ENCODE results near the gene RAPGEF5. TPM values are rescaled to one million over a fixed set of nuclear protein-coding genes. Genes with fewer than 3 reads are reported as not detected.

Gene RAPGEF5
- total and polyA plus RNA-seq, 2 donors (not counting 3 experiments of a cell fraction or from before 2014, with no cell fraction given): 10.0 to 43.2 TPM

DNA sequence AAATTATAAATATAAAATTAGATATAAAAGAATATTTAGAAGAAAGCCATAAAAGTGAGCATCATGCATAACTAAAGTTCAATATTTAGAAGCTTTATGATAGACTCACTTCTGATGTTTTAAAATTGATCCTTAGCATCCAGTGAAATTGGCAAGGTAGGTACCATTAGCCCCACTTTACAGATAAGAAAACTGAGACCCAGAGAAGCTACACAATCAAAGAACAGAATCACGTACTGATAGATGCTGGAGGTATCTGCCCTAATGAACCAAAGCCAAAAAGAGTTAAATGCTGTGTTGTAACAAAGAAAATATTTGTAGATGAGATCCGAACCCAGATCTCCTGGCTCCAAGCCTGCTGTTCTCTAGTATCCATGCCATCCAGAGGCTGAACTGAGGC is 42.6 kb upstream of the RAPGEF5 start:
- TF ChIP-seq, protein P1, sequence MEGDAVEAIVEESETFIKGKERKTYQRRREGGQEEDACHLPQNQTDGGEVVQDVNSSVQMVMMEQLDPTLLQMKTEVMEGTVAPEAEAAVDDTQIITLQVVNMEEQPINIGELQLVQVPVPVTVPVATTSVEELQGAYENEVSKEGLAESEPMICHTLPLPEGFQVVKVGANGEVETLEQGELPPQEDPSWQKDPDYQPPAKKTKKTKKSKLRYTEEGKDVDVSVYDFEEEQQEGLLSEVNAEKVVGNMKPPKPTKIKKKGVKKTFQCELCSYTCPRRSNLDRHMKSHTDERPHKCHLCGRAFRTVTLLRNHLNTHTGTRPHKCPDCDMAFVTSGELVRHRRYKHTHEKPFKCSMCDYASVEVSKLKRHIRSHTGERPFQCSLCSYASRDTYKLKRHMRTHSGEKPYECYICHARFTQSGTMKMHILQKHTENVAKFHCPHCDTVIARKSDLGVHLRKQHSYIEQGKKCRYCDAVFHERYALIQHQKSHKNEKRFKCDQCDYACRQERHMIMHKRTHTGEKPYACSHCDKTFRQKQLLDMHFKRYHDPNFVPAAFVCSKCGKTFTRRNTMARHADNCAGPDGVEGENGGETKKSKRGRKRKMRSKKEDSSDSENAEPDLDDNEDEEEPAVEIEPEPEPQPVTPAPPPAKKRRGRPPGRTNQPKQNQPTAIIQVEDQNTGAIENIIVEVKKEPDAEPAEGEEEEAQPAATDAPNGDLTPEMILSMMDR (IDR thresholded peaks at IDR 0.05; ENCODE audit: extremely low read depth in 1 of 2, insufficient read depth in 1 of 2, low read depth in 1 of 2, low read length in 2 of 2): no peak
- TF ChIP-seq, protein P2, sequence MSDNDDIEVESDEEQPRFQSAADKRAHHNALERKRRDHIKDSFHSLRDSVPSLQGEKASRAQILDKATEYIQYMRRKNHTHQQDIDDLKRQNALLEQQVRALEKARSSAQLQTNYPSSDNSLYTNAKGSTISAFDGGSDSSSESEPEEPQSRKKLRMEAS (IDR thresholded peaks at IDR 0.05; ENCODE audit: insufficient read depth, insufficient read length): no peak
- TF ChIP-seq POLR2AphosphoS5 (IDR thresholded peaks at IDR 0.05; ENCODE audit: insufficient read depth, low read depth, low read length): no peak
- TF ChIP-seq GATA2 (IDR thresholded peaks at IDR 0.05; ENCODE audit: insufficient read depth, insufficient read length, low read depth, low read length): no peak
- TF ChIP-seq EZH2 (IDR thresholded peaks at IDR 0.05; ENCODE audit: borderline replicate concordance, low read depth, low read length, severe bottlenecking): no peak
- Histone ChIP-seq H3K4me1 (ENCODE audit: control insufficient read depth, extremely low read depth, insufficient read depth, low read length) (peaks cover 5% of the 10 kb centered on the region), H3K4me3 (replicated peaks in 1 of 3; ENCODE audit: insufficient read depth in 1 of 3, low read depth in 1 of 3, low read length in 3 of 3) (no peak overlapping the region), H3K27ac (ENCODE audit: insufficient read depth, low read depth, low read length) (no peak overlapping the region), H3K9ac (replicated peaks; ENCODE audit: extremely low read depth, insufficient read depth, low read length) (no peak overlapping the region), H4K20me1 (replicated peaks; ENCODE audit: control insufficient read depth, extremely low read depth, insufficient read depth, low read length) (no peaks in the 10 kb centered on the region), H3K9me3 (replicated peaks; ENCODE audit: control insufficient read depth, insufficient read depth, low read length) (no peaks in the 10 kb centered on the region), H3K79me2 (ENCODE audit: control insufficient read depth, insufficient read depth, low read length) (no peaks in the 10 kb centered on the region), H3K9me1 (replicated peaks; ENCODE audit: control insufficient read depth, extremely low read depth, insufficient read depth, low read length) (no peaks in the 10 kb centered on the region), H3K4me2 (ENCODE audit: insufficient read depth, low read length) (no peak overlapping the region), H3K36me3 (ENCODE audit: control insufficient read depth in 2 of 2, extremely low read depth in 1 of 2, insufficient read depth in 2 of 2, low read length in 2 of 2) (no peaks in the 10 kb centered on the region), H2AFZ (ENCODE audit: low read depth, low read length) (no peak overlapping the region), H3K27me3 (ENCODE audit: control insufficient read depth in 2 of 2, insufficient read depth in 2 of 2, low read length in 2 of 2) (no peaks in the 10 kb centered on the region)
- DNase-seq (ENCODE audit: low read depth, low spot score): no peak
- BruUV-seq (replicated peaks): no TSS peak
- ChIA-PET POLR2A (no interaction called here), CTCF (no interaction called here)
- intact Hi-C loops (cut with micrococcal nuclease) (no loop called here), dilution Hi-C loops (cut with MboI; ENCODE audit: extremely low pct_ligation_motif_present, low sequenced_read_pairs) (no loop called here)
- no peak for FAIRE-seq

DNA sequence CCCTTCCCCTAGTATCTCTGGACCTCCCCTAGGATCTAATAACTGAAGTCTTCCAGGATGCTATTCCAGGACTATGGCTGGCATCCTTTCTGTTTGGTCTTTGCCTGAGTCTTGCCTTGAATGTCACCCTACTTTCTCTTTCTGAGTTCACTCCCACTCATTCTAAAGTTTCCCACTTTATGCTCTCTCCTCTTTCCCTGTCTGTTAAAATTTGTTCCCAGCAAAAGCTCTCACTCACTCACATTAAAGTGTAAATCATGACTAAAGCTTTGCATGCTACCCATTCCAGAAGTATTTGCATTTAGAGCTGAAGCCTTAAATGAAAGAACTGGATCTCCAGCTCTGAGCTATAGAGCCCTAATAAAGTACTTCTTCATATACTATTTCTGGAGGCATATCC is 42.1 kb upstream of the RAPGEF5 start:
- intact Hi-C loops (cut with micrococcal nuclease): no loop called here
- H2AFZ ChIP-seq (ENCODE audit: low read depth, low read length): no peak overlapping the region
- TF ChIP-seq EZH2 (IDR thresholded peaks at IDR 0.05; ENCODE audit: borderline replicate concordance, low read depth, low read length, severe bottlenecking) (no peak), MYC (IDR thresholded peaks at IDR 0.05; ENCODE audit: low read depth, low read length) (no peak), POLR2AphosphoS5 (IDR thresholded peaks at IDR 0.05; ENCODE audit: insufficient read depth, low read depth, low read length) (no peak)
- TF ChIP-seq, protein P2 (IDR thresholded peaks at IDR 0.05; ENCODE audit: insufficient read depth, insufficient read length): no peak
- no peaks in the 10 kb centered on the region for H3K9me3 ChIP-seq (replicated peaks; ENCODE audit: control insufficient read depth, insufficient read depth, low read length)
- no peaks in the 10 kb centered on the region for H3K9me1 ChIP-seq (replicated peaks; ENCODE audit: control insufficient read depth, extremely low read depth, insufficient read depth, low read length)
- peaks cover 5% of the 10 kb centered on the region for H3K4me1 ChIP-seq (ENCODE audit: control insufficient read depth, extremely low read depth, insufficient read depth, low read length)
- H4K20me1 ChIP-seq (replicated peaks; ENCODE audit: control insufficient read depth, extremely low read depth, insufficient read depth, low read length): no peaks in the 10 kb centered on the region
- DNase-seq (ENCODE audit: low read depth, low spot score): no peak
- no peak overlapping the region for H3K4me3 ChIP-seq (replicated peaks in 1 of 3; ENCODE audit: insufficient read depth in 1 of 3, low read depth in 1 of 3, low read length in 3 of 3)
- ChIA-PET CTCF (no interaction called here), POLR2A (no interaction called here)
- H3K9ac ChIP-seq (replicated peaks; ENCODE audit: extremely low read depth, insufficient read depth, low read length): no peak overlapping the region
- H3K36me3 ChIP-seq (ENCODE audit: control insufficient read depth in 2 of 2, extremely low read depth in 1 of 2, insufficient read depth in 2 of 2, low read length in 2 of 2): no peaks in the 10 kb centered on the region
- H3K27me3 ChIP-seq (ENCODE audit: control insufficient read depth in 2 of 2, insufficient read depth in 2 of 2, low read length in 2 of 2): no peaks in the 10 kb centered on the region
- H3K79me2 ChIP-seq (ENCODE audit: control insufficient read depth, insufficient read depth, low read length): no peaks in the 10 kb centered on the region
- BruUV-seq (replicated peaks): no TSS peak
- dilution Hi-C loops (cut with MboI; ENCODE audit: extremely low pct_ligation_motif_present, low sequenced_read_pairs): no loop called here
- no peak overlapping the region for H3K4me2 ChIP-seq (ENCODE audit: insufficient read depth, low read length)
- FAIRE-seq: no peak
- H3K27ac ChIP-seq (ENCODE audit: insufficient read depth, low read depth, low read length): no peak overlapping the region

Measured in endothelial cell of umbilical vein (primary cell).